ENCODE measurements around the gene OBSL1.
A peak's percentile ranks its signal among the peaks of the same experiment; 100 is the strongest.

OBSL1 gene

DNA sequence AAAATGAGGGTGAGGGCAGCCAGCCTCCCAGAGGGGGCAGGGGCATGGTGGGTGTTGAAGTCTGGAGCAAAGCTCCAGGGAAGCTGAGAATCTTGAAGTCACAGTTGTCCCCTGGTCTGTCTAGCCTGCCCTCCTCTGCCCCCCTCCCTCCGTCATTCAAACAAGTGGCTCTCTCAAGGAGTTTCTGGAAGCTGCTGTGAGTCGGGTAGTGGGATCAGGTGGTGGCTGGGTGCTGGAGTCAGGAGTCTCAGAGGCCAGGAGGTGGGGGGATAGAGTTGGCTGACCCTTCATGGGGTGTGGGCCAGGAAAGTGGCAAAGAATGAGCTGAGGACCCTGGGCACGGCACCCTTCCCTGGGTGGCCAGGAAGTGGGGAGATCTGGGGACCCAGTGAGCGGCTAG is 57.6 kb downstream of the OBSL1 start:
- TF ChIP-seq, protein P1, sequence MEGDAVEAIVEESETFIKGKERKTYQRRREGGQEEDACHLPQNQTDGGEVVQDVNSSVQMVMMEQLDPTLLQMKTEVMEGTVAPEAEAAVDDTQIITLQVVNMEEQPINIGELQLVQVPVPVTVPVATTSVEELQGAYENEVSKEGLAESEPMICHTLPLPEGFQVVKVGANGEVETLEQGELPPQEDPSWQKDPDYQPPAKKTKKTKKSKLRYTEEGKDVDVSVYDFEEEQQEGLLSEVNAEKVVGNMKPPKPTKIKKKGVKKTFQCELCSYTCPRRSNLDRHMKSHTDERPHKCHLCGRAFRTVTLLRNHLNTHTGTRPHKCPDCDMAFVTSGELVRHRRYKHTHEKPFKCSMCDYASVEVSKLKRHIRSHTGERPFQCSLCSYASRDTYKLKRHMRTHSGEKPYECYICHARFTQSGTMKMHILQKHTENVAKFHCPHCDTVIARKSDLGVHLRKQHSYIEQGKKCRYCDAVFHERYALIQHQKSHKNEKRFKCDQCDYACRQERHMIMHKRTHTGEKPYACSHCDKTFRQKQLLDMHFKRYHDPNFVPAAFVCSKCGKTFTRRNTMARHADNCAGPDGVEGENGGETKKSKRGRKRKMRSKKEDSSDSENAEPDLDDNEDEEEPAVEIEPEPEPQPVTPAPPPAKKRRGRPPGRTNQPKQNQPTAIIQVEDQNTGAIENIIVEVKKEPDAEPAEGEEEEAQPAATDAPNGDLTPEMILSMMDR (IDR thresholded peaks at IDR 0.05; ENCODE audit: low read depth, low read length, missing control alignments) = no peak
- no peak for DNase-seq (ENCODE audit: extremely low read depth, low read depth)
- H3K4me3 ChIP-seq (replicated peaks; ENCODE audit: low read depth, low read length) = no peak overlapping the region

DNA sequence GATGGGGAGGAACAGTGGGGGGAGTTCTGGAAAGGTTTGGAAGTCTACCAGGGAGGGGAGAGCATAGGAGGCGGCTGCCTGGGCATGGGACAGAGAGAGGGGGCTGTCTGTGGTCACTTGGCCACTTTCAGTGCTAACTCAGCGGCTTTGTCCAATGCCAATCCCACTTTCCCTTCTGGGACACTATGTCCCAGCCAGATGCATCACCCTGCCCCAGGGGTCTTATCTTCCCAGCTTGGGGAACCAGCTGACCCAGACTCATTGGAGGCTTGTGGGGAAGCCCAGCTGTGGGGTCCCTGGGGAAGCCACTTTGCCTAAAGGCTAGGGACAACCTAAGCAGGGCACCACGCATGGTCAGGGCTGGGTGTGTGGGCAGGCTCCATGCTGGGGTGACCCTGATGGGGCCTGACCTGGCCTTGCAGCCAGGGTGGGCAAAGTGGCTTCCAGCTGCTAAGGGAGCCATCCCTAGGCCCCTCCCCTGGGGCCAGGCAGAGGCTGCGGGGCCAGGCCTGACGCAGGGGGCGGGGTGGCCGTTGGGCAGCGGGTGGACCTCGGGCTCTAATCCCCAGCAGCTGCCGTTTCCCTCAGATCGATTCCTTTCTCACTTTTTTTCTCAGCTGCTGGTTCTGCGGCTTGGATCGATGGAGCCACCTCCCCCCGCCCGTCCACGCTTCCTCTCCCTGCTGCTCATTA is 58.7 kb downstream of the OBSL1 start:
- H3K4me3 ChIP-seq (replicated peaks; ENCODE audit: low read depth, low read length) = no peak overlapping the region
- no peak for DNase-seq (ENCODE audit: extremely low read depth, low read depth)

DNA sequence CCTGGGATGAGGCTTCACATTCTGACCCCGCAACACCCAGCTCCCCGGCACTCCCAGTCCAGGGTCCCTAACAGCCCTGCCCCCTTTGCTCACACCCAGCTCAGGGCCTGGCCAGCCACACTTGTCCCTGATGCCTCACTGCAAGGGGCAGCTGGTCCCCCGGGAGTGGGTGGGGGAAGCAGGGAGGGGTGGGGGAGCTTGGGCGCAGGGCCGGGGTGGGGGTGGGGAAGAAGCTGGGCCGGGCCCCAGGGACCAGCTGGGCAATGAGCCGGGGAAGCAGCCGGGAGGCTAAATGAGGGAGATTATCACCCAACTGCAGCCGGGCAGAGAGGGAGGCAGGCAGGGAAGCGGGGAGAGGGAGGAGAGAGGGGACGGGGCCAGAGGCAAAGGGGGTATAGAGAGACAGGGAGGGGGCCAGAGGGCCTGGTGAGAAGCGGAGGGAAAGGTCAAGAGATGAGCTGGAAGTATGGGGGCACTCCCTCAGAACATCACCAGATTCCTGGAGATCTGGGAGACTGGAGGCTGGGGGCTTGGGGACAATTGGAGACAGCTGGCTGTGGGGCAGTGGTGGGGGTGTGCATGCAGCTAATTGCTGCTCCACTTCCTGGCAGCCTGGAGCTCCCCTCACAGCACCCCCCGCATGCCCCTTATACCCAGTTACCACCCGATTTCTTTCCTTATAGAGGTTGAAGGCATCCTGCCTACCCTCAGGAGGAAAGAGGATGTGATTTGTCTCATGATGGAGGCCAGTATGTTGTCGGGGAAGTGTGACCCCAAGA is 59.6 kb downstream of the OBSL1 start:
- H3K4me3 ChIP-seq (replicated peaks; ENCODE audit: low read depth, low read length) = no peak overlapping the region
- TF ChIP-seq, protein P1 (IDR thresholded peaks at IDR 0.05; ENCODE audit: low read depth, low read length, missing control alignments) = no peak
- no peak for DNase-seq (ENCODE audit: extremely low read depth, low read depth)

More for the DNA sequence above, 58.7 kb downstream of the OBSL1 start:
- TF ChIP-seq, protein P1 (IDR thresholded peaks at IDR 0.05; ENCODE audit: low read depth, low read length, missing control alignments) = no peak

DNA sequence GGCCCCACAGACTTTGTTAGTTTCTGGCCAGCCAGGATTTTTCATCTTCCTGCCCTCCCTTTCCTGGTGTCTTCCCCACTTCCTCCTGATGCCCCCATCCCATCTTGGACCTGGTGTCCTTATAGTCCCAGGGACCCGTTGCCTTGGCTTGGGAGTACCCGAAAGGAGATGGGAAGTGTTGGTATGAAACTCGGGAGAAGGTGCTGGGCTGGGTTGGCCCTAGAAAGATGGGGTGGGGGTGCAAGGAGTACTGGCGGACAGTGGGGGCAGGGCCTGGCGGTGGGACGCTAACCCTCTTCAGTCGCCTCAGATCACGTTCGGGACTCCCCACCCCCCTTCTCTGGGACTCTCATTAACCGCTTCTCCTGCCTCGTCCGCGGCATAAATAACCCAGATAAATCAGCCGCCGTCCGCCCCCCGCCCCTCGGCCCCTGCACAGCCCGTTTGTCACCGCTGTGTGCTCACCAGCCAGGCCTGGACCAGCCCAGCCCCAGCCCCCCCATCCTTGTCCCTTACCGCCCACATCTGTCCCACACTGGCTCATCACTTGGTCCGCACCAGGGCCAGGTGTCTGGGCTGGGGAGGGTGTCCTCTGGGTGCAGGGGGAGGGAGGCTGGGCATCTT is 60.7 kb downstream of the OBSL1 start:
- no peak for DNase-seq (ENCODE audit: extremely low read depth, low read depth)
- H3K4me3 ChIP-seq (replicated peaks; ENCODE audit: low read depth, low read length) = no peak overlapping the region
- TF ChIP-seq, protein P1 (IDR thresholded peaks at IDR 0.05; ENCODE audit: low read depth, low read length, missing control alignments) = no peak

DNA sequence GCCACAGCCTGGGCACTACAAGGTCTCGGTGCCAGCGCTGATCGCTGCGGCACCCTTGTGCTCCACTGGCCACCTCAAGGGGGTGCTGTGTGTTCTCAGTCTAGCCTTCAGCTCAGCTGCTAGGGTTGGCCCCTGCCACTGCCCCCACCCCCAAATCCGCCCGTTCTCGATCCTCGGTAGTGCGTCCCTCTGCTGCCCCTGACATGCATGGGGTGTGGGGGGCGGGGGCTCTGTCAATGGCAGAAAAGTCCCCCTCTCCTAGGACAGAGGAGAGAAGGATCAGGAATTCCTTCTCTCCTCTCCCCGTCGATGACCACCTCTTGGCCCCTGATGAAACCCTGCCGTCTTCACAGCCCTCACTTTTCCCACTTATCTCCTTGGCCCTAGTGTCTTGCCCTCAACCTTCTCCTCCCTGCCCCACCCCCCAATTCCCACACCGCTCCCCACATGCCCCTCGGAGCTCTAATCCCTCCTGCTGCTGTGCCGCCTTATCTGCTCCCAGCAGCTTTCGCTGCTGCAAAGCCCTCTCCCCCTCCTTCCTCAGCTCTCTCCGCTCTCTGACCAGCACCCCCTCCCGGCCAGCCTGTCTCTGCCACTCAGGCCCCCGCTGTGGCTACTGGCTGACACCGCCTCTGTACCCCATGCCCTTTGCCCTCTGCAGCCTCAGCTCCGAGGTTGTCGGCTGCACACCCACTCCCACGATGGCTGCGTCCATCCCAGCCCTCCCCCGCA is 61.4 kb downstream of the OBSL1 start:
- no peak for DNase-seq (ENCODE audit: extremely low read depth, low read depth)
- TF ChIP-seq, protein P1 (IDR thresholded peaks at IDR 0.05; ENCODE audit: low read depth, low read length, missing control alignments) = peak; percentile 84
- H3K4me3 ChIP-seq (replicated peaks; ENCODE audit: low read depth, low read length) = no peak overlapping the region

DNA sequence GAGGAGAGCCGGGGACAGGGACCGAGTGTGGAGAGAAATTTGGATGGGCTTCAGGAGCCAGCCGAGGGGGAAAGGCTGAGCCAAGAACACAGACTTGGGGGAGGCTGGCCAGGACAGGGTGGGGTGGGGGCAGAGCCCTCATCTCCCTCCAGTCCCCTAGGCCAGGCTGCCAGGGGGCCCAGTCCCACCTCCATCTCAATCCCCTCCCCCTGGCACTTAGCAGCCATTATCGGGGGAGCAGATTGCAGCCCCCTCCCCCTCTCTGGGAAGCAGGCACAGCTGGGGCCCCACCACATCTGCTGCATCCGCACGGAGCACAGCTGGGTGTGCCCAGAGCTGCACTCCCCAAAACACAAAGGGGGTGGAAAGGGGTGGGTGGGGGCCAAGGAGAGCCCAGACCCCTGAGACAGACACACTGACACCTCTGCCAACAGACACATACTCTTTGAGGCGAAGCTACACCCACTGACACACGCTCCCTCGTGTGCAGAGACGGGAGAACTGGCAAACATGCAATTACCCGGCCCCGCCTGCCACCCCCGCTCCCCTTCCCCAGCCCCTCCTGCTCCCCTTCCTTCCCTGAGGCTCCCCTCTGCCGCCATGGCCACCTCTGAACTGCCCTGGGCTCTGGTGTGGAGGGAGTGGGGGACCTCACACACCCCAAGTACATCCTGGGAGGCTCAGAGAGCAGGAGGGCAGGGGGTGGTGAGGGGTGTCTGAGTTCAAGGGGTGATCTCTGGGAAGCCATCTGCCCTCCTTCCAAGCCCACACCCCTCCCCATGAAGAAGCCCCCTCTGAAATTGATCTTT is 62.2 kb downstream of the OBSL1 start:
- DNase-seq (ENCODE audit: extremely low read depth, low read depth) = no peak
- H3K4me3 ChIP-seq (replicated peaks; ENCODE audit: low read depth, low read length) = no peak overlapping the region
- TF ChIP-seq, protein P1 (IDR thresholded peaks at IDR 0.05; ENCODE audit: low read depth, low read length, missing control alignments) = no peak
